HG03342 (cell line): ENCODE data around the gene SGCD.

Source experiments
- ATAC-seq: cut with Tn5 transposase; IDR thresholded peaks from one replicate; pipeline ENCODE4 v1.9.1; 2021; ENCODE audit warnings: mild to moderate bottlenecking, moderate library complexity; ENCODE audit not compliant: unreplicated experiment

SGCD gene

GRCh38 chr5:156326718-156327259, at the start of gene SGCD:
SGCD (plus strand) TSS chr5:156327164.
- ATAC-seq: no peak

DNA sequence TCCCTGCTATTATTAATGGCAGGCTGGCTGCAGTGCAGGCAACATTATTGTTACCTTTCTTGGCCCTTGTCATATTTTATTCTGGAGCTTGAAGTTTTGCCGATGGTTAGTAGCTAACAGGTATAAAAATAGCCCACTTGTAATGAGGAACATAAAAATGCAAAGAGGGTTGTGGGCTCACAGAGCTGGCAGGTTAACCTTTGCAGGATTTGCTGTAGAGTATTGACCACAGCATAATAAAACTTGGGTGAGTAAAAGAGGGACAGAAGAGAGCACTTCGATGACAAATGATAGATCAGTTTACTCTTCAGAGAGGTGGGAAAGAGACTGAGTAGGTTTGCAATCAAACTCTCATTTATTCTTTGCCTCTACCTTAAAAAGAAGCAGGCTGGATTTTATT, 49.7 kb upstream of the SGCD start:
- ATAC-seq: no peak

DNA sequence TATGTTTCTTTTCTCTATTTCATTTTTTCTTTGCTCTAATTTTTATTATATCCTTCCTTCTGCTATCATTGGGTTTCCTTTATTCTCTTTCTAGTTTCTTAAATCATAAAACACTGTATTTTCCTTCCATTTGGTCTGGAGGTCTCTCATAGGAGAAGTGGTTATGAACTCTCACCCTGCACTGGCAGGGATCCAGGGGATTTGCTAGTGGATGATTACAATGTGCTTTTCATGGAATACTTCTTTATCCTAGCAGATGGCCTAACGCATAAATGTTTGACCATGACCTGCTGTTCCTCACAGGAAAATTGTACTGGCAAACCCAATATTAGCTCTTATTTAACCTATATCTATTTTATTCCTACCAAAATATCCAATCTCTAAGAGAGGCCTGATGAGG, 31.5 kb upstream of the SGCD start:
- no peak for ATAC-seq

- no peak for ATAC-seq
These were observed 16.8 kb upstream of the SGCD start for GRCh38 chr5:156310115-156310514.

DNA sequence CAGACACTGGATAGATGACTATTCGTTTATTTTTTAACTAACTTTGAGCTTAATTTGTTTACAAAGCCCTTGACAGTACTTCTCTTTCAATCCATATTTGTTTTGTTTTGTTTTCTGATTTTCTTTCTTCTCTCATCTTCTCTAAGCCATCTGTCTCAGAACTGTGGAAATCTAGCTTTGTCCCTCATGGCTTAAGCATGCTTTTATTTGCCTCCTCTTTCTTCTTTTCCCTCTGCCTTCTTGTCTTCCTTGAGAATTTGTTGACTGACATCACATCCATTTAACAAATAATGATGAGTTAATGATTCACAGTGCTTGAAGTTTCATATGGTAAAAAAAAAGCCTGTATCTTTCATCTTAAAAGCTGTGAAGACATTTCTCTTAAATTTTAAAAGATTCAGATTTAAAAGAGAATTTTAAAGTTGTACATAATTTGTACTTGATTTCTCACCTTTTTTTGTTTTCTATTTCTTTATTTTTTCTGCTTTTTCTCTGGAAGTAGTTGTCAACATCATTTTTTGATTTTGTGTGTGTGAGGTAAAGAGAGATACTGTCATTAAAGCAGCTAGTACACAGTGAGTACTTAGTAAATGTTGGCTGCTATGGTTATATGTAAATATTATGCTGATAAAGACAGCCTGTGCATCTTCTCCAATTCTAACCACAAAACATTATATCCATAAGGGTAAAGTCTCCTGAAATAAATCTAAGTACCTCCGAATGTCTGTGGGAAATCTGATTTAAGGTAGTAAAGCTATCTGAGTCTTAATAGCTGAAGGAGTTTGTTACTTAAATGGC, 13.9 kb upstream of the SGCD start:
- ATAC-seq: no peak

- ATAC-seq: no peak
These were observed 12.5 kb upstream of the SGCD start for GRCh38 chr5:156314416-156314815.

DNA sequence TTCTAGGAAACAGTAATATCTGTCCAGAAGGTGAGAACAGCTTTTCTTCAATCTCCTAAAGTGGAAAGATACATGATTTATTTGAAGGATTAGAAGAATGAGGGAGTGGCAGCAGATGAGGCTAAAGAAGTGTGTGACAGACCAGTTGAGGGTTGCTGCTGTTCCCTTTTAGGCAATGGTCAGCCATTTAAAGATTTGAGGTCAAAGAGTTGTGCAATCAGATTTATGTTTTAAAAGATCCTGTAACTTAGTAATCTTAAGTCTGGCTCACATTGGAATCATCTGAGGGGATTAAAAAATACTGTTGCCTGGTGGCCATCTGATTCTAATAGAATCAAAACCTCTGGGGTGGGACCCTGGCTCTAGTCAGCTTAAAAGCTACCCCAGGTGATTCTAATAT, 4.3 kb upstream of the SGCD start:
- ATAC-seq: no peak

DNA sequence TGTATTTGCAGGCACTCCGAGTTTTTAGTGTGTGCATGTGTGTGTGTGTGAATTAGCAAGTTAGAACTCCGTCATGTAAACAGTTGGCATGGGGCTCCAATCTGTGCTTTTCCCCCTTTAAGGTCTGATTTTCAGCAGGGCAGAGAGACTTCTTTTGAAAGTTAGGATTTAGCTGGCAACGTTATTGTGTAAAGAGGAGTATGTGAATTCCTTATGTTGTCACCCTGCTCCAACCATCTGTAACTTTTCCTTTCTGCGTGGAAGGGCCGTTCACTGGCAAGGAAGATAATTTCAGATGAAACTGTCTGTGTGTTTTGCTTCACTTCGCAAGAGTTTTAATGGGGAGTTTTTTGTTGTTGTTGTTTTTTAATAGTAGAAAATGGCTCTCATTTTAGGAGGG, 332 bp downstream of the SGCD start:
- ATAC-seq: no peak

DNA sequence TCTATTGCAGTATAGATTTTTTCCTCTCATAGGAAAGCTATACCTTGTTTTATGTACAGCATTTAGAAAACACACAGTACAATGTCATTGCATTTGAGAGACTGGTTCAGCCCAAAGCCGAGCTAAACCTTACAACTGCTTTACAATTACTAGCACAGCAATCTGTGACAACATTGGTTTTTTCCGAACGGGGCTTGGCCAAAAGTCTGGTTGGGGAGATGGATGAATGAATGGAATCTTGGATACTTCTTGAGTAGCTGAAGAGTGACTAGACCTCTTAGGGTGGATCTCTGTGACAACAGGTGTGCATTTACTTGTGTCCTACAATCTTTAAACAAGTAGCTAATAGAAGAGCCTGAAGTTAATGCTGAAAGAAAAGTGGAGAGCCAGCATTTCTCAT, 1.2 kb downstream of the SGCD start:
- ATAC-seq: no peak

DNA sequence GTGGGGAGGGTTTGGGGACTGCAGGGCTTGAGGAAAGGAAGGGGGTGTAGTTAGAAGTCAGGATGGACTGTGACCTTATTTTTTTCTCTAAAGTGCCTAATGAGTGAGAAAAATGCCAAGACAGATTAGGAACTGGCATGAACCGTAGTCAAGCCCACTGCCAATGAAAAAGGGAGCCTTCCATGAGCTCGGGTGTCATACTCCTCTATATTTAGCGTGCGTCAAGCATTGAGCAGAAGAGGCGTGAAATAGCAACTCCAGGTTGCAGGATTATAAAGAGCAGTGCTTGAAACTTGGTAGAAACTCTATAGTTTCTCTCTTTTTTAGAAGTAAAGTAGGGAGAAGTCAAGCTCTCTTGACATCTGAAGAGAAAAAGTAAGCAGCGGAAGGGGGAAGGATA, 1.8 kb downstream of the SGCD start:
- ATAC-seq: no peak

DNA sequence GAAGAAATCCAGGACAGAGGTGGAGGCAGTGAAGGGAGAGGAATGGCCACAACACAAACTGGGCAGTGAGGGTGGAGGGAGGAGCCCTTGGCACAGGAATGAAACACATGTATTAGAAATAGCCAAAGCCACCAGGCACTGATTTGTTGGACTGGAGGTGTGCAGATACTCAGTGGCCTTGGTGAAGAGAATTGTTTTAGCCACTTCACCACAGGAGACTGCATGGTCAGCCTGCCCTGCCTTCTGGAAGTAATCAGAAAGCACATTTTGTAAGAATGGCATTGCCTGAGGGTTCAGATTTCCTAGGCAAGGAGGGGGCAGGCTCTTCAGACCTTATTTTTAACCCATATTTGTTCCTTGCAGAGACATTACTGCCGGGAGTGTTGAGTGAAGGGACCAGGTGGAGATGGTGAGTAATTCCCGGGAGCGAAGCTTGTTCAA, 2.2 kb downstream of the SGCD start:
- ATAC-seq: no peak

- no peak for ATAC-seq
These were observed 3.3 kb downstream of the SGCD start for GRCh38 chr5:156330141-156330870.

- no peak for ATAC-seq
These were observed 4.2 kb downstream of the SGCD start for GRCh38 chr5:156331181-156331580.

DNA sequence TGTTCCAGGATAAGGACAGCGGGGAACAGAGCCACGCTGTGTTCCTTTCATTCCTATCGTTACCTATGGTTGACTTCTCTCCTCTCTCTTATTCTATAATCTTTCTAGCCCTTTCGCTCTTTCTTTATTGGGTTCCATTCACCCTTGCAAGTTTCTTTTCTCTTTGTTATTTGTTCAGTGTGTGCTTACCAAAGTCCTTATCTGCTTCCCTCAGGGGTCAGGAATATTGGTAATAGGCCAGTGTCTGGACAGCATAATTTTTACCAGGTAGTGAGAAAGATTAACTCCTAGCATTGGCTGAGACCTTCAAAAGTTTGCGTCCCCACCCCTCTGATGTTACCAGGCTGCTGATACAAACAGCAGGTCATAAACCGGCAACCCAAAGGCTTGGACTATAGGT, 4.9 kb downstream of the SGCD start:
- no peak for ATAC-seq

- ATAC-seq: no peak
These were observed 5.3 kb downstream of the SGCD start for GRCh38 chr5:156332245-156332644.

GRCh38 chr5:156339139-156339841, 12.3 kb downstream of the SGCD start:
- ATAC-seq: no peak

- no peak for ATAC-seq
These were observed 13.9 kb downstream of the SGCD start for GRCh38 chr5:156340893-156341292.

GRCh38 chr5:156350256-156350655, 23.3 kb downstream of the SGCD start:
- no peak for ATAC-seq

- ATAC-seq: no peak
These were observed 24.5 kb downstream of the SGCD start for GRCh38 chr5:156351423-156351822.

- no peak for ATAC-seq
These were observed 27.6 kb downstream of the SGCD start for GRCh38 chr5:156354571-156354970.

GRCh38 chr5:156356238-156356637, 29.3 kb downstream of the SGCD start:
- ATAC-seq: no peak
